Neutrophil (primary cell): ENCODE data around the gene SMYD1.

ENCODE experiments used
- H3K27ac ChIP-seq: fragments of 200-600 bp; sonication (generic); 2 replicates; pipeline ENCODE4 v1.5.1; 2016; ENCODE audit warnings: mild to moderate bottlenecking, moderate library complexity
- H3K27me3 ChIP-seq: fragments of 200-600 bp; sonication (generic); 2 replicates; pipeline ENCODE4 v1.6.0; 2016; ENCODE audit warnings: mild to moderate bottlenecking
- H3K36me3 ChIP-seq: fragments of 200-600 bp; sonication (generic); 2 replicates; pipeline ENCODE4 v1.5.1; 2017
- H3K4me1 ChIP-seq, 2 experiments: fragments of 200-600 bp in 1 of 2; sonication (generic) in 1 of 2; 1 replicate in 1 of 2; 2 replicates in 1 of 2; pipeline versions ENCODE4 v1.5.1 to v1.6.1; 2013 to 2016; ENCODE audit warnings: low read depth in 1 of 2, low read length in 1 of 2, mild to moderate bottlenecking in 1 of 2, moderate library complexity in 1 of 2; ENCODE audit not compliant: control insufficient read depth in 1 of 2, insufficient read depth in 1 of 2
- H3K4me3 ChIP-seq, 2 experiments: fragments of 200-600 bp in 1 of 2; sonication (generic) in 1 of 2; 1 replicate in 1 of 2; 2 replicates in 1 of 2; pipeline ENCODE4 v1.5.1; 2013 to 2016; ENCODE audit warnings: low read depth in 1 of 2, low read length in 1 of 2, mild to moderate bottlenecking in 1 of 2, moderate library complexity in 1 of 2
- H3K9me3 ChIP-seq: fragments of 200-600 bp; sonication (generic); 2 replicates; pipeline ENCODE4 v1.5.1; 2016
- CTCF ChIP-seq: fragments of 200-600 bp; sonication (generic); IDR thresholded peaks from 2 replicates; pipeline ENCODE4 v1.5.1; 2016; ENCODE audit warnings: antibody characterized with exemption

SMYD1 gene

GRCh38 chr2:88053296-88053695 lies 14.3 kb upstream of the SMYD1 start:
- Histone ChIP-seq H3K27me3 (no peaks in the 10 kb centered on the region), H3K4me3 (no peak overlapping the region), H3K4me1 (peaks cover 34 to 44% of the 10 kb centered on the region in 2 experiments), H3K27ac (peak overlapping the region; percentile 97), H3K36me3 (peaks cover 9% of the 10 kb centered on the region), H3K9me3 (no peaks in the 10 kb centered on the region)
- TF ChIP-seq CTCF = no peak

- H3K4me3 ChIP-seq = peak overlapping the region; percentile 92 to 93
- no peaks in the 10 kb centered on the region for H3K27me3 ChIP-seq
- H3K9me3 ChIP-seq = no peaks in the 10 kb centered on the region
- peaks cover 34 to 44% of the 10 kb centered on the region in 2 experiments for H3K4me1 ChIP-seq
- H3K36me3 ChIP-seq = peaks cover 4% of the 10 kb centered on the region
- TF ChIP-seq CTCF = no peak
- peak overlapping the region; percentile 97 for H3K27ac ChIP-seq
Measured at GRCh38 chr2:88053934-88054781, 13.5 kb upstream of the SMYD1 start.

DNA sequence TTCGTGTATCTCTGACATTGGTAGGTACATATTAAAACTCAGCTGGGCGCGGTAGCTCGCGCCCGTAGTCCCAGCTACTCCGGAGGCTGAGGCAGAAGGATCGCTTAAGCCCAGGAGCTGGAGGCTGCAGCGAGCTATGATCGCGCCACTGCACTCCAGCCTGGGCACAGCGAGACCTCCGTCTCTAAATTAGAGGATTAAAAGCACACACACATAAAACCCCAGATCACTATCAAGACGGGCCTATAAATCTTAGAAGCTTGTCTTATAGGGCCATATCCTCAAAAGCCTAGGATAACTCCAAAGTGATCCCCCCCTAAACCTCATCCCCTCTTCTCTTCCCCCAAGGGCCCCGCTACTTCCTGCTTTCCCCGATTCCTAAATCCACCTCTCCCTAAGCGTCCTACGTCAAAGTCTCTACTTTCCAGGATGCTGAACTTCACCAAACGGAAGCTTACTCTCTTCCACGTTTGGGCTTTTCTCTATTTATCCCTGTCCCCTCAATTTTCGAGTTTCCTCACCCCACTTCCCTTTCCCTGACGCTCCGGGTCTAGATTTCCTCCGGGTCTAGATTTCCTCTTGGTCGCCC lies 12.7 kb upstream of the SMYD1 start:
- H3K36me3 ChIP-seq = no peaks in the 10 kb centered on the region
- H3K4me3 ChIP-seq = peak overlapping the region; percentile 92 to 93
- no peaks in the 10 kb centered on the region for H3K27me3 ChIP-seq
- TF ChIP-seq CTCF = no peak
- H3K27ac ChIP-seq = peak overlapping the region; percentile 97
- H3K4me1 ChIP-seq = peaks cover 34 to 44% of the 10 kb centered on the region in 2 experiments
- no peaks in the 10 kb centered on the region for H3K9me3 ChIP-seq

DNA sequence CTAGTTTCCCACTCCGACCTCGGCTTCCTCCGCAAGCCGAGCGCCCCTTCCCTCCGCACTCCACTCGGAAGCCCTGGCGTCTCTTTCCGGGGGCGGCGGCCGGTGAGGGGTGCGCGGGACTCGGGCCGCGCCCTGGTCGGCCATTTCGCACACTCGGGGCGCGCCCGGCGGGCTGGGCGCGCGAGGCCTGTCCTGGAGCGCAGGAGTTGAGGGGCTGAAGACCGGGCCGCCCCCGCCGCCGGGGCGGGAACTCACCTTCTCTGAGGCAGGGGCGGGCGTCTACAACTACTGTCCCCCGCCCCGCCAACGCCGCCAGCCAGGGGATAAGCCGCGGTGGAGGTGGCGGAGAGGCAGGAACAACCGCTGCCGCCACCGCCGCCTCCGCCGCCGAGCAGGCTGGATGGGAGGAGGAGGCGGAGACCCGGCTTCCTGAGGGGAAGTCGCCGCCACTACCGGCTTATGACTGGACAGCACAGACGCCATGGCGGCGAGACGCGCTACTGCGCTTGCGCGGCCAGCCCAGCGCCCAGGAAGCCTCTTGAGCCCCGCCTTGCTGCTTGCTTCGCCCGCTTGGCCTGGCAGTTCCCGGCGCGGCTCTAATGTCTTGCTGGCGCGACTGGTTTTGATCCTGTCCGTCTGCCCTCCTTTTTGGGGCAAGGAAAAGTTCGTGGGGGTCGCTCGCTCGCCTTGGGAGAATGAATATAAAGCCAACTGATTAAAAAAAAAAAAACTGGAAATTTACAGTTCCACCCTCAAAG lies 12.1 kb upstream of the SMYD1 start, which contains the start of gene KRCC1:
Gene KRCC1, minus strand, starts transcription at position 413 of the 758 bp plus-strand sequence. CDS start 27,220 bp downstream, outside the sequence.
- Histone ChIP-seq H3K36me3 (no peaks in the 10 kb centered on the region), H3K4me3 (peak within 1 kb of the TSS; percentile 92 to 93), H3K4me1 (peaks cover 41 to 46% of the 10 kb centered on the region in 2 experiments), H3K9me3 (no peaks in the 10 kb centered on the region), H3K27ac (peak within 1 kb of the TSS; percentile 97), H3K27me3 (no peaks in the 10 kb centered on the region)
- peak; percentile 65 for TF ChIP-seq CTCF

- no peak overlapping the region for H3K27ac ChIP-seq
- peaks cover 46% of the 10 kb centered on the region in 2 experiments for H3K4me1 ChIP-seq
- H3K27me3 ChIP-seq = no peaks in the 10 kb centered on the region
- no peaks in the 10 kb centered on the region for H3K9me3 ChIP-seq
- H3K36me3 ChIP-seq = no peaks in the 10 kb centered on the region
- no peak overlapping the region for H3K4me3 ChIP-seq
- TF ChIP-seq CTCF = no peak
Measured at GRCh38 chr2:88057437-88057844, 10.2 kb upstream of the SMYD1 start.
